Upper lobe of left lung (tissue), 6 donors: Measurements from ENCODE around the gene AP1AR. TPM values are rescaled to one million over a fixed set of nuclear protein-coding genes. Genes with fewer than 3 reads are reported as not detected.

ENCODE experiments used
- ATAC-seq, 2 donors: fragments of 200-7000 bp; cut with Tn5 transposase; one replicate each; pipeline ENCODE4 v1.9.1; 2022; ENCODE audit warnings: mild to moderate bottlenecking in 2 of 2, moderate library complexity in 2 of 2; ENCODE audit not compliant: low FRiP score in 2 of 2
- DNase-seq, 2 donors: peaks; one replicate each; pipeline ENCODE4 v3.0.0-alpha.2; 2019 to 2020
- H3K27ac ChIP-seq, 4 donors: fragments of 200-600 bp; sonication (generic); one replicate each; pipeline ENCODE4 v1.5.1; 2016 to 2019
- H3K27me3 ChIP-seq, 4 donors: fragments of 200-600 bp; sonication (generic); one replicate each; pipeline ENCODE4 v1.5.1; 2017 to 2019
- H3K36me3 ChIP-seq, 4 donors: fragments of 200-600 bp; sonication (generic); one replicate each; pipeline ENCODE4 v1.5.1; 2016 to 2019
- H3K4me1 ChIP-seq, 4 donors: fragments of 200-600 bp; sonication (generic); one replicate each; pipeline ENCODE4 v1.5.1; 2018 to 2019
- H3K4me3 ChIP-seq, 4 donors: fragments of 200-600 bp; sonication (generic); one replicate each; pipeline ENCODE4 v1.5.1; 2017 to 2019; ENCODE audit warnings: mild to moderate bottlenecking in 2 of 4, moderate library complexity in 1 of 4
- H3K9me3 ChIP-seq, 4 donors: fragments of 200-600 bp; sonication (generic); one replicate each; pipeline ENCODE4 v1.5.1; 2018 to 2019
- EP300 ChIP-seq, 4 donors: sonication (generic); formaldehyde crosslinking; IDR thresholded peaks; one replicate each; pipeline ENCODE4 v1.5.1; 2017; ENCODE audit warnings: antibody characterized with exemption in 4 of 4, control low read depth in 2 of 4
- POLR2A ChIP-seq, 4 donors: fragments of 450-650 bp; IDR thresholded peaks; one replicate each; pipeline ENCODE4 v1.5.1; 2016 to 2017; ENCODE audit warnings: antibody characterized with exemption in 4 of 4, mild to moderate bottlenecking in 2 of 4
- POLR2AphosphoS5 ChIP-seq, 2 donors: sonication (generic); formaldehyde crosslinking; IDR thresholded peaks; one replicate each; pipeline ENCODE4 v1.5.1; 2017; ENCODE audit warnings: antibody characterized with exemption in 2 of 2
- WGBS, 2 donors: methylation state at CpG; one replicate each; pipeline ENCODE4 v1.1.5; 2017 to 2018; 5-methylcytosine and 5-hydroxymethylcytosine counted together
- total RNA-seq, 6 donors: library from RNA; depleted of rRNA in 4 of 6; stranded (reverse); fragments of >200 nt in 4 of 6; gene quantifications; one replicate each; pipeline versions ENCODE4 v1.1.0 to v1.2.1, GENCODE V29; 2016 to 2021
- TF ChIP-seq, protein P1 (sequence below), 6 experiments: fragments of 450-650 bp in 4 of 6; fragments of 200-600 bp in 2 of 6; sonication (generic) in 2 of 6; IDR thresholded peaks; one replicate each; pipeline ENCODE4 v1.5.1; 2016 to 2019; ENCODE audit warnings: antibody characterized with exemption in 6 of 6
- donor health status: DM: no; HTN: no; CAD: no; lungs with moderate emphysema.
- donor health status: DM: no; HTN: yes; CAD: no; lungs with severe emphysema.

The AP1AR gene
- total RNA-seq, 6 donors from 2014 or later: 21.9 to 25.1 (median 24.1) TPM

DNA sequence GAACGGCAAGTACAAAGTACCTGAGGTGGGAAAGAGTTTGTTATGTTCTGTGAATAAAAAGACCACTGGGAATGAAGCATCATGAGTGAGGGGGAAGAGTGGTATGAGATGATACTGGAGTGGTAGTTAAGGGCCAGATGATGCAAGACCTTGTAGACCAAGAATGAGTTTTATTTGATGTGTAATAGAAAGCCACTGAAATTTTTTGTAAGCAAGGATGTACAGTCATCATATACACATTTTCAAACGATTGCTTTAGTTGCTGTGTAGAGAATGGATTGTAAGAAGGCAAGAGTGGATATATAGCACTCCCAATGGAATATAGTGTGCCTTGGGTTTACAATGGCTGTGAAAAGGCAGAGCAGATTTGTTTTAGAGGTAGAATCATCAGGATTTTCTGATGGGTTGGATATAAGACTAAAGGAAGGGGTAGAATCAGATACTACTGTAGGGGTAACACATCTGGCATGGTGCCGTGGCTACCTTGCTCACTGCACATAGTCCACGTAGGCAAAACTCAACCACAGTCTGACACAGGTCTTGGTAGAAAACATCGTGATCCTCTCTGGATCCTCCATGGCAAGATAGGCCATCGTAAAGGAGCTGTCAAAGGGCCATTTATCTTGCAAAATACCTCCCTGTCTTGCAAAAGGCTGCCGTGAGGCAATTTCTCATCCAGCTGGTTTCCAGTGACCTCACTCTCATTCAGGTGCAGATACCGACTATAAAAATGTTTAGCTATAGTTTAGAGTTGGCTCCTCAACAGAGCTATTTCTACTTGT is 39.2 kb downstream of the AP1AR start:
- Histone ChIP-seq H3K4me3 (no peak overlapping the region), H3K4me1 (no peaks in the 10 kb centered on the region), H3K27ac (no peak overlapping the region), H3K27me3 (no peaks in the 10 kb centered on the region), H3K36me3 (peaks cover 0 to 4% (median 0%) of the 10 kb centered on the region in 4 donors), H3K9me3 (no peaks in the 10 kb centered on the region)
- TF ChIP-seq EP300 (IDR thresholded peaks at IDR 0.05) (no peak), POLR2A (IDR thresholded peaks at IDR 0.05) (no peak), POLR2AphosphoS5 (IDR thresholded peaks at IDR 0.05) (no peak)
- TF ChIP-seq, protein P1, sequence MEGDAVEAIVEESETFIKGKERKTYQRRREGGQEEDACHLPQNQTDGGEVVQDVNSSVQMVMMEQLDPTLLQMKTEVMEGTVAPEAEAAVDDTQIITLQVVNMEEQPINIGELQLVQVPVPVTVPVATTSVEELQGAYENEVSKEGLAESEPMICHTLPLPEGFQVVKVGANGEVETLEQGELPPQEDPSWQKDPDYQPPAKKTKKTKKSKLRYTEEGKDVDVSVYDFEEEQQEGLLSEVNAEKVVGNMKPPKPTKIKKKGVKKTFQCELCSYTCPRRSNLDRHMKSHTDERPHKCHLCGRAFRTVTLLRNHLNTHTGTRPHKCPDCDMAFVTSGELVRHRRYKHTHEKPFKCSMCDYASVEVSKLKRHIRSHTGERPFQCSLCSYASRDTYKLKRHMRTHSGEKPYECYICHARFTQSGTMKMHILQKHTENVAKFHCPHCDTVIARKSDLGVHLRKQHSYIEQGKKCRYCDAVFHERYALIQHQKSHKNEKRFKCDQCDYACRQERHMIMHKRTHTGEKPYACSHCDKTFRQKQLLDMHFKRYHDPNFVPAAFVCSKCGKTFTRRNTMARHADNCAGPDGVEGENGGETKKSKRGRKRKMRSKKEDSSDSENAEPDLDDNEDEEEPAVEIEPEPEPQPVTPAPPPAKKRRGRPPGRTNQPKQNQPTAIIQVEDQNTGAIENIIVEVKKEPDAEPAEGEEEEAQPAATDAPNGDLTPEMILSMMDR (IDR thresholded peaks at IDR 0.05): no peak
- 73 to 87% methylated on average over 8 of the region's 8 CpGs for WGBS, 2 donors
- DNase-seq (no peak), ATAC-seq (no peak)

DNA sequence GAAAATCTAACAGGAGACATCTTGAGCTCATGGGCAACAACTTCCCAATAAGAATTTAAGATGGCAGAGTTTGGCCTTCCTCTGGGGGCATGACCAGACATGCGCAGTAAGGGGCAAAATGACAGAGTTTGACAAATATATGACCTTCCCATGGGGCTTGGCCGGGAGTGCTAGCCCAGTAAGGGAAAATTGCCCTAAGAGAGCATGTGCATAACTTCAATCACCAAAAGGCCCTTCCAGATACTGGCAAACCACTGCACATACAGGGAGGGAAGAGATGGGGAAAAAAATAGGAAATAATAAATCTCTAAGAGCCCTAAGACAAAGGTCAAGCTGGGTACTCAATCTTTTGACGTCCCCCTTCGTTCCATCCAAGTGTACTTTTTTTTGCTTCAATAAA is 40.7 kb downstream of the AP1AR start:
- Histone ChIP-seq H3K36me3 (peaks cover 0 to 13% (median 2%) of the 10 kb centered on the region in 4 donors), H3K9me3 (no peaks in the 10 kb centered on the region), H3K27me3 (no peaks in the 10 kb centered on the region), H3K27ac (no peak overlapping the region), H3K4me3 (no peak overlapping the region), H3K4me1 (no peaks in the 10 kb centered on the region)
- TF ChIP-seq EP300 (IDR thresholded peaks at IDR 0.05) (no peak), POLR2A (IDR thresholded peaks at IDR 0.05) (no peak), POLR2AphosphoS5 (IDR thresholded peaks at IDR 0.05) (no peak)
- 90 to 96% methylated on average over 4 of the region's 4 CpGs for WGBS, 2 donors
- DNase-seq: no peak
- ATAC-seq: no peak

- Histone ChIP-seq H3K27ac (no peak overlapping the region), H3K27me3 (no peaks in the 10 kb centered on the region), H3K9me3 (no peaks in the 10 kb centered on the region), H3K36me3 (peaks cover 0 to 22% (median 2%) of the 10 kb centered on the region in 4 donors), H3K4me1 (peaks cover 0 to 10% (median 4%) of the 10 kb centered on the region in 4 donors), H3K4me3 (no peak overlapping the region)
- ATAC-seq (no peak), DNase-seq (no peak)
- TF ChIP-seq, protein P1 (IDR thresholded peaks at IDR 0.05): no peak
- TF ChIP-seq POLR2AphosphoS5 (IDR thresholded peaks at IDR 0.05) (no peak), EP300 (IDR thresholded peaks at IDR 0.05) (no peak), POLR2A (IDR thresholded peaks at IDR 0.05) (no peak)
- WGBS, 2 donors: 96 to 98% methylated on average over 4 of the region's 4 CpGs
Observed at GRCh38 chr4:112274959-112275358, 43.4 kb downstream of the AP1AR start.

DNA sequence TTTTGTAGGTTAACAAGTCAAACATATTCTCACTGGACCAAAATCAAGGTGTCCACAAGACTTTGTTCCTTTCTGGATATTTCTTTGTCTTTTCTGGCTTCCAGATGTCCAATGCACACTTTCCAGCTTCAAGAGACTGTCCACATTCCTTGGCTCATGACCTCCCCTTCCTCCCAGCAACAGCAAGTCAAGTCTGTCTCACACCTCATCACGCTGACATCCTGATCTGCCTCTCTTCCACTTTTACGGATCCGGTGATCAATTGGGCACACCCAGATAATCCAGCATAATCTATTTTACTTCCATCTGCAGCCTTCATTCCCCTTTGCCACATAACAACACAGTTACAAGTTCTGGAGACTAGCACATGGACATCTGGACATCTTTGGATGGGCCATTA is 44.5 kb downstream of the AP1AR start:
- H3K4me1 ChIP-seq: peaks cover 0 to 12% (median 5%) of the 10 kb centered on the region in 4 donors
- ATAC-seq: no peak
- TF ChIP-seq POLR2AphosphoS5 (IDR thresholded peaks at IDR 0.05) (no peak), POLR2A (IDR thresholded peaks at IDR 0.05) (no peak), EP300 (IDR thresholded peaks at IDR 0.05) (no peak)
- TF ChIP-seq, protein P1 (IDR thresholded peaks at IDR 0.05): no peak
- WGBS, 2 donors: 90 to 93% methylated on average over 3 of the region's 3 CpGs
- no peaks in the 10 kb centered on the region for H3K9me3 ChIP-seq
- H3K36me3 ChIP-seq: peaks cover 0 to 22% (median 2%) of the 10 kb centered on the region in 4 donors
- no peaks in the 10 kb centered on the region for H3K27me3 ChIP-seq
- H3K4me3 ChIP-seq: no peak overlapping the region
- H3K27ac ChIP-seq: no peak overlapping the region
- no peak for DNase-seq

- DNase-seq (no peak), ATAC-seq (no peak)
- Histone ChIP-seq H3K9me3 (no peaks in the 10 kb centered on the region), H3K27ac (no peak overlapping the region), H3K27me3 (no peaks in the 10 kb centered on the region), H3K4me1 (peaks cover 0 to 12% (median 5%) of the 10 kb centered on the region in 4 donors), H3K4me3 (no peak overlapping the region), H3K36me3 (peaks cover 0 to 22% (median 2%) of the 10 kb centered on the region in 4 donors)
- WGBS, 2 donors: 95% methylated on average over 3 of the region's 3 CpGs
- TF ChIP-seq POLR2A (IDR thresholded peaks at IDR 0.05) (no peak), EP300 (IDR thresholded peaks at IDR 0.05) (no peak), POLR2AphosphoS5 (IDR thresholded peaks at IDR 0.05) (no peak)
- TF ChIP-seq, protein P1 (IDR thresholded peaks at IDR 0.05): no peak
Observed at GRCh38 chr4:112277220-112277619, 45.6 kb downstream of the AP1AR start.
